H9 (cell line): ENCODE results near the gene MAP4K1. TPM values are rescaled to one million over a fixed set of nuclear protein-coding genes. Genes with fewer than 3 reads are reported as not detected.

ENCODE experiments used
- DNase-seq: peaks from one replicate; pipeline ENCODE4 v3.0.0-alpha.2; 2017
- H2AFZ ChIP-seq: one replicate; pipeline ENCODE4 v1.6.1; 2013; ENCODE audit warnings: mild to moderate bottlenecking, low read length, control low read depth, moderate library complexity
- H2AK5ac ChIP-seq: 2 replicates; pipeline ENCODE4 v1.6.1; 2013; ENCODE audit warnings: low read length, control low read depth, mixed read lengths; ENCODE audit not compliant: insufficient read length
- H2BK120ac ChIP-seq: one replicate; pipeline ENCODE4 v1.6.1; 2013; ENCODE audit warnings: low read depth, mild to moderate bottlenecking, low read length, control low read depth, inconsistent platforms; ENCODE audit not compliant: poor library complexity, severe bottlenecking
- H2BK12ac ChIP-seq: 2 replicates; pipeline ENCODE4 v1.6.1; 2013; ENCODE audit warnings: low read length, control low read depth, mixed read lengths, low read depth; ENCODE audit not compliant: insufficient read length
- H2BK15ac ChIP-seq: 2 replicates; pipeline ENCODE4 v1.6.1; 2013; ENCODE audit warnings: low read depth, low read length, control low read depth
- H2BK20ac ChIP-seq: one replicate; pipeline ENCODE4 v1.6.1; 2013; ENCODE audit warnings: low read depth, mild to moderate bottlenecking, low read length, control low read depth, inconsistent platforms; ENCODE audit not compliant: poor library complexity, severe bottlenecking
- H2BK5ac ChIP-seq: 2 replicates; pipeline ENCODE4 v1.6.1; 2013; ENCODE audit warnings: low read length, control low read depth, mixed read lengths; ENCODE audit not compliant: insufficient read length
- H3K14ac ChIP-seq: 2 replicates; pipeline ENCODE4 v1.6.1; 2013; ENCODE audit warnings: low read length, control low read depth; ENCODE audit not compliant: insufficient read depth
- H3K18ac ChIP-seq: 2 replicates; pipeline ENCODE4 v1.6.1; 2013; ENCODE audit warnings: low read depth, mild to moderate bottlenecking, mixed read lengths, low read length, control low read depth; ENCODE audit not compliant: insufficient read length
- H3K23ac ChIP-seq: 2 replicates; pipeline ENCODE4 v1.6.1; 2013; ENCODE audit warnings: low read length, control low read depth, mixed read lengths, low read depth; ENCODE audit not compliant: insufficient read length
- H3K23me2 ChIP-seq: 2 replicates; pipeline ENCODE4 v1.6.1; 2013; ENCODE audit warnings: low read depth, mild to moderate bottlenecking, mixed read lengths, low read length, control low read depth; ENCODE audit not compliant: insufficient read length, poor library complexity, severe bottlenecking
- H3K27ac ChIP-seq: 2 replicates; pipeline ENCODE4 v1.5.1; 2013; ENCODE audit warnings: low read length, control low read depth, mixed read lengths, low read depth; ENCODE audit not compliant: insufficient read length
- H3K27me3 ChIP-seq: 2 replicates; pipeline ENCODE4 v1.6.1; 2013; ENCODE audit warnings: low read length, control low read depth, inconsistent platforms; ENCODE audit not compliant: insufficient read depth
- H3K4ac ChIP-seq: 2 replicates; pipeline ENCODE4 v1.6.1; 2013; ENCODE audit warnings: low read depth, mild to moderate bottlenecking, control low read depth, inconsistent platforms, low read length, moderate library complexity
- H3K4me1 ChIP-seq: 2 replicates; pipeline ENCODE4 v1.6.1; 2013; ENCODE audit warnings: low read length, control low read depth, inconsistent platforms; ENCODE audit not compliant: insufficient read depth
- H3K4me2 ChIP-seq: 2 replicates; pipeline ENCODE4 v1.6.1; 2013; ENCODE audit warnings: low read length, control low read depth, mixed read lengths; ENCODE audit not compliant: insufficient read length, insufficient read depth
- H3K56ac ChIP-seq: 2 replicates; pipeline ENCODE4 v1.6.1; 2013; ENCODE audit warnings: low read depth, mild to moderate bottlenecking, mixed read lengths, low read length, control low read depth; ENCODE audit not compliant: insufficient read length
- H3K79me1 ChIP-seq: 2 replicates; pipeline ENCODE4 v1.6.1; 2013; ENCODE audit warnings: low read depth, mild to moderate bottlenecking, moderate library complexity, low read length, control low read depth, inconsistent platforms; ENCODE audit not compliant: insufficient read depth, poor library complexity, severe bottlenecking
- H3K79me2 ChIP-seq: 2 replicates; pipeline ENCODE4 v1.6.1; 2013; ENCODE audit warnings: low read length, control low read depth, inconsistent platforms; ENCODE audit not compliant: insufficient read depth
- H3K9ac ChIP-seq: 2 replicates; pipeline ENCODE4 v1.6.1; 2013; ENCODE audit warnings: low read length, control low read depth, mixed read lengths; ENCODE audit not compliant: insufficient read length; ENCODE audit errors: extremely low read depth
- H3K9me3 ChIP-seq: one replicate; pipeline ENCODE4 v1.6.1; 2013; ENCODE audit warnings: low read depth, low read length, inconsistent platforms; ENCODE audit not compliant: control insufficient read depth
- H3T11ph ChIP-seq: one replicate; pipeline ENCODE4 v1.6.1; 2013; ENCODE audit warnings: mild to moderate bottlenecking, low read length, control low read depth, inconsistent platforms
- H4K20me1 ChIP-seq: one replicate; pipeline ENCODE4 v1.6.1; 2013; ENCODE audit not compliant: control insufficient read depth, insufficient read length, insufficient read depth
- H4K5ac ChIP-seq: 2 replicates; pipeline ENCODE4 v1.6.1; 2013; ENCODE audit warnings: low read depth, mild to moderate bottlenecking, mixed read lengths, low read length, control low read depth; ENCODE audit not compliant: insufficient read length
- H4K8ac ChIP-seq: replicated peaks from 2 replicates; pipeline ENCODE4 v1.6.1; 2013; ENCODE audit warnings: low read length, control low read depth, mixed read lengths, low read depth; ENCODE audit not compliant: insufficient read length
- H4K91ac ChIP-seq: 2 replicates; pipeline ENCODE4 v1.6.1; 2013; ENCODE audit warnings: low read depth, mild to moderate bottlenecking, moderate library complexity, mixed read lengths, low read length, control low read depth; ENCODE audit not compliant: insufficient read length
- H3K27ac Mint-ChIP-seq, 3 experiments: 2 replicates in 2 of 3; 3 replicates in 1 of 3; pipeline ENCODE4 v1.8.0; 2020 to 2021; ENCODE audit warnings: mixed read lengths in 3 of 3, mild to moderate bottlenecking in 1 of 3, moderate library complexity in 1 of 3
- H3K27me3 Mint-ChIP-seq: 2 replicates; pipeline ENCODE4 v1.8.0; 2021; ENCODE audit warnings: low read depth, mild to moderate bottlenecking, moderate library complexity, mixed read lengths
- H3K36me3 Mint-ChIP-seq, 3 experiments: 2 replicates in 2 of 3; 3 replicates in 1 of 3; pipeline ENCODE4 v1.8.0; 2020 to 2021; ENCODE audit warnings: low read depth in 3 of 3, mixed read lengths in 3 of 3; ENCODE audit not compliant: insufficient read depth in 1 of 3
- H3K4me1 Mint-ChIP-seq, 2 experiments: 2 replicates each; pipeline ENCODE4 v1.8.0; 2020; ENCODE audit warnings: mixed read lengths in 2 of 2
- H3K4me3 Mint-ChIP-seq, 2 experiments: 2 replicates in 1 of 2; 3 replicates in 1 of 2; pipeline ENCODE4 v1.8.0; 2020 to 2021; ENCODE audit warnings: mild to moderate bottlenecking in 2 of 2, mixed read lengths in 2 of 2, moderate library complexity in 1 of 2
- H3K9me3 Mint-ChIP-seq, 2 experiments: 2 replicates in 1 of 2; 3 replicates in 1 of 2; pipeline ENCODE4 v1.8.0; 2020; ENCODE audit warnings: mild to moderate bottlenecking in 2 of 2, mixed read lengths in 2 of 2, moderate library complexity in 1 of 2
- CTCF ChIP-seq: fragments of 200-600 bp; sonication (generic); conservative IDR thresholded peaks from 3 replicates; pipeline ENCODE4 v1.8.0; 2021; ENCODE audit warnings: antibody characterized with exemption, mild to moderate bottlenecking
- WGBS: extraction: QIAGEN DNeasy Blood & Tissue Kit; methylation state at CpG from one replicate; pipeline ENCODE4 v1.1.7; 2013; ENCODE audit warnings: missing lambda C conversion rate, low lambda C conversion rate, mixed read lengths; ENCODE audit not compliant: insufficient read length; ENCODE audit errors: extremely low coverage; 5-methylcytosine and 5-hydroxymethylcytosine counted together
- total RNA-seq: library from RNA; stranded (reverse); gene quantifications from 2 replicates; pipeline ENCODE4 v1.2.1, GENCODE V29; 2021

MAP4K1 gene
- total RNA-seq, 1 experiment from 2014 or later, result 31.1 TPM

GRCh38 chr19:38561053-38561606 is 56.6 kb downstream of the MAP4K1 start:
- Histone ChIP-seq H2BK15ac (no peak overlapping the region), H3K23ac (no peak overlapping the region), H2BK12ac (no peak overlapping the region), H3K79me1 (no peaks in the 10 kb centered on the region), H4K5ac (no peak overlapping the region), H2BK5ac (no peak overlapping the region), H3T11ph (no peak overlapping the region), H3K27me3 (no peaks in the 10 kb centered on the region), H3K56ac (no peak overlapping the region), H3K14ac (no peak overlapping the region), H4K91ac (no peak overlapping the region), H3K9me3 (no peaks in the 10 kb centered on the region), H3K4ac (no peak overlapping the region), H3K27ac (no peak overlapping the region), H2BK20ac (no peak overlapping the region), H4K8ac (no peak overlapping the region), H3K4me1 (no peaks in the 10 kb centered on the region), H2AK5ac (no peak overlapping the region), H3K18ac (no peak overlapping the region), H3K4me2 (no peak overlapping the region), H3K79me2 (no peaks in the 10 kb centered on the region), H3K23me2 (no peaks in the 10 kb centered on the region), H4K20me1 (no peaks in the 10 kb centered on the region), H2BK120ac (no peak overlapping the region), H2AFZ (no peak overlapping the region), H3K9ac (no peak overlapping the region)
- DNase-seq, result no peak
- peaks cover 2% of the 10 kb centered on the region; the same call in 1 of the 2 replicates for H3K27me3 Mint-ChIP-seq
- H3K27ac Mint-ChIP-seq, result no peak overlapping the region
- WGBS, result no CpG with 5 or more reads among the region's 42 CpGs
- TF ChIP-seq CTCF, result no peak
- H3K36me3 Mint-ChIP-seq, result peaks cover 16 to 24% (median 21%) of the 10 kb centered on the region in 3 experiments
- no peaks in the 10 kb centered on the region for H3K4me1 Mint-ChIP-seq
- H3K9me3 Mint-ChIP-seq, result no peaks in the 10 kb centered on the region
- H3K4me3 Mint-ChIP-seq, result no peak overlapping the region
